HG03558 (cell line): Measurements from ENCODE around the gene SECTM1.

Experiments used
- ATAC-seq: cut with Tn5 transposase; IDR thresholded peaks from one replicate; pipeline ENCODE4 v1.9.1; 2021; ENCODE audit warnings: moderate number of reproducible peaks; ENCODE audit not compliant: unreplicated experiment; ENCODE audit errors: extremely low read depth

SECTM1 gene

GRCh38 chr17:82271401-82271800 lies 62.2 kb downstream of the SECTM1 start:
- no peak for ATAC-seq
